HG03378 (cell line): ENCODE data around the gene PRTFDC1.
"Not testable (repeated sequence)": the region's sequence is repeated elsewhere in the genome, so short reads cannot be mapped to it uniquely, and the experiment has no call there.

Experiments used
- ATAC-seq: cut with Tn5 transposase; IDR thresholded peaks from one replicate; pipeline ENCODE4 v1.9.1; 2021; ENCODE audit warnings: mild to moderate bottlenecking, moderate library complexity; ENCODE audit not compliant: unreplicated experiment

The PRTFDC1 gene

DNA sequence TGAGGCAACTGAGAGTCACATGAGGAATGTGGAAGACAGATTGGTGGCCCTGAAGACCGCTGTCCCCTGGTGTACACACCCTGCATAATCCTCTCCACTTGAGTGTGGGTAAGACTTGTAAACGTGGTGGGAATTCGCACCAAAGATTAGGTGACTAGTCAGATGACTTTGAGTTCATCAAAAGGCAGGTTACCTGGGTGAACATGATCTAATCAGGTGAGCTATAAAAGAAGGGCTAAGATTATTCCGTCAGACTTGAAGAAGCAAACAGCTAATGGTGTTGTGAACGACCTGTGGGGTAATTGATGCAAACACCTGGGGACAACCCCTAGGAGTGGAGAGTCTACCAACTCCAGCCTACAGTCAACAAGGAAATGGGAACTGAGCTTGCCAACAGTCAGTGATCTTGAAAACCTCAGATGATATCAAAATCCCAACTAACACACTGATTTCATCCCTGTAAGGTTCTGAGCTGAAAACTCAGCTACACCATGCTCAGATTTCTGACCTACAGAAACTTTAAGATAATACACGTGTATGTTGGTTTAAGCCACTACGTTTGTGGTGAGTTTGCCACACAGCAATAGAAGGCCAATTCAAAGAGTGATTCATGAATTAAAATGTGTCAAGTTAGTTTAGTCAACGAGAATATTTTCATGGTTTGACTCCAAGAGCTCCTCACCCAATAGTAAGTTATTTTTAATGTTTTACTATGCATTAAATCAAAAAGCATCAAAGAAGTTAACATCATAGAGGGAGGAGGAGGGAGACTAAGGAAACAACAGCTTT is 16.7 kb downstream of the PRTFDC1 start:
- no peak for ATAC-seq

DNA sequence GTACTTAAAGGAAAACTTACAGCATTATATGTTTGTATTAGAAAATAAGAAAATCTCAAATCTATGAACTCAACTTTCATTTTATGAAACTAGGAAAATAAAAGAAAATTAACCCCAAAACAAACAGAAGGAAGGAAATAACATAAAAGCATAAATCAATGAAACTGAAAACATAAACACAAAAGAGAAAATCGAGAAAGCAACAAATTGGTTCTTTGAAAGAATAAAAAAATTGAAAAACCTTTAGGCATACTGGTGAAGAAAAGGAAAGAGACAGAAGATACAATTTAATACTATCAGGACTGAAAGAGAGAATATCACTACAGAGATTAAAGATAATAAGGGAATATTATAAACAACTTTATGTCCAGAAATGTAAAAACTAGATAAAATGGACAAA is 21.2 kb downstream of the PRTFDC1 start:
- ATAC-seq: no peak

DNA sequence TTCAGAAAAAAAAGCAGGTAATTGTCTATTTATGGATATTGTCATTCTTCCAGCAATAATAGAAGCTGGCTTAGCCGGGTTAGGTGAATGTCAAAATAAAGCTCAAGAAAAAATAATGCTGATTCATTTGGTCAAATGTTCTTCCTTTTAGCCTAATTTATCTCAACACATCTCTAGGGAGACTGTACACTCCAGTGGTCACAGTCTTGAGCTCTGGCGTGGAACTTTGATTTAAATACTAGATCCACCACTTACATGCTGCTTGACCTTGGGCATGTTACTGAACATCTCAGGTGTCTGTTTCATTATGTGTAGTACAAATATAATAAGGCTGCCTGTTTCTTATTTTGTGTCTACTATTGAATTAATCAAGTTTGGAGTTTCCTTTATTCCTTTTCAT is 22.0 kb downstream of the PRTFDC1 start:
- peak; percentile 82 for ATAC-seq

DNA sequence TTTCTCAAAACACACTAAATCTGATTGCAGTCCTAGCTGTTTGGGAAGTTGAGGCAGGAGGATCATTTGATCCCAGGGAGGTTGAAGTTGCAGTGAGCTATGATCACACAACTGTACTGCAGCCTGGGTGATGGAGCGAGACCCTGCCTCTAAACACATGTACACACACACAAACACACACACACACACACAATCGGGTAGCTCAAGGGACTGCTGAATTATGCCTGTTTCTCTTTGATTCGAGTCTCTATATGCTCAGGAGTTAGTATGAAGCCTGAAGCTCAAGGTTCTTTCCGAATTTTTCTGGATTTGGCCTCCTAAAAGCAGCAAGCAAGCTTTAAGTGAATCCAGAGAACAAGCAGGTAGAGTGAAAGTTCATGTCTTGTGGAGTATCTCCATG is 22.5 kb downstream of the PRTFDC1 start:
- no peak for ATAC-seq

DNA sequence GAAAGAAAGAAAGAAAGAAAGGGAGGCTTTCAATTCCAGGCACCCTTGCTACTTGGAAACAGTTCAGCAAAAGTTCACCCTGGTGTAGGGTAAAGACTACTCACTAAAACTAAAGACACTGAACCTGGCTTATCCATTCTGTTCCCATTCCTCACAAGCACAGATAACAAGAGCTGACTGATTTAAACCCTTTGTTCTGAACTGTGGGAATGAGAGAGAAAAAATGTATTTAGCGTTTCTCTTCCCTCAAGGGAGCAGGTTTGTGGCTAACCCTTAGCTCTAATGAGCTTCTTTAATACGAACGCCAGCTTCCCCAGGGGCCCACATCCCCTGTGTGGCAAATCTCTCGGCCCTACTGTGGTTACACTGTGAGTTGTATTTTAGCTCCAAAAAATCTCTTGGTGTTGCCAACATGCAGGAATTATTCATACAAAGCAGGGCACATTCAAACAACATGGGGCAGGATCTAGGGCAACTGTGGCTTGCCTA is 23.3 kb downstream of the PRTFDC1 start:
- peak; percentile 72 for ATAC-seq

DNA sequence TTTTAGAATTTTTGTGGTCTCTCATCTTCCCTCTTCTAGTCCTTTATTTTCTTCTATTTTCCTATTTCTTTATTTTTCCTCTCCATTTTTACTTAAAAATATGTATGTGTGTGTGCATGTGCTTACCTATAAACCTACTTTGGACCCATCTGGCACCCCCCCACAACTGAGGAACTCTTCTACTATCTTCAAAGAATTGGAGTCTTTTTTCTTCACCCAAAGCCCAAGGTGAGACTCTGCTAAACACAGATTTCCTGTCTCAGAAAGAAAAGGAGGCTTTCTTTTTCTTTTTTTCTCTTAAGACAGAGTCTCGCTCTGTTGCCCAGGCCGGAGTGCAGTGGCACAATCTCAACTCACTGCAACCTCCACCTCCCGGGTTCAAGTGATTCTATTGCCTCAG is 24.2 kb downstream of the PRTFDC1 start:
- ATAC-seq: no peak

DNA sequence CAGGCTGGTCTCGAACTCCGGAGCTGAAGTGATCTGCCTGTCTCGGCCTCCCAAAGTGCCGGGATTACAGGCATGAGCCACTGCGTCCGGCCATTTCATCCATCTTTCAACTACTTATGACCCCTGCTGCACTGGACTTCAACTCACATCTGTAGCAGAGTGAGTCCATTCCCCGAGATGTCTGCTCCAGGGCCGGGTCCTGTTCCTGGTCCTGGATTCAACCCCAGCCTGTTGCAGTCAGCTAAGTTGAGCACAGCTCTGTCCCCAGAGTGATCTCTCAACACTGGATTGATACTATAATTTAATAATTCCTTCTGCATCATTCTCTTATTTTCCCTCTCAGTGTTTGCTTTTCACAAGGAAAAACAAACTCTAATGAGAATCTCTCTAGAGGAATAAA is 25.8 kb downstream of the PRTFDC1 start:
- ATAC-seq: no peak

DNA sequence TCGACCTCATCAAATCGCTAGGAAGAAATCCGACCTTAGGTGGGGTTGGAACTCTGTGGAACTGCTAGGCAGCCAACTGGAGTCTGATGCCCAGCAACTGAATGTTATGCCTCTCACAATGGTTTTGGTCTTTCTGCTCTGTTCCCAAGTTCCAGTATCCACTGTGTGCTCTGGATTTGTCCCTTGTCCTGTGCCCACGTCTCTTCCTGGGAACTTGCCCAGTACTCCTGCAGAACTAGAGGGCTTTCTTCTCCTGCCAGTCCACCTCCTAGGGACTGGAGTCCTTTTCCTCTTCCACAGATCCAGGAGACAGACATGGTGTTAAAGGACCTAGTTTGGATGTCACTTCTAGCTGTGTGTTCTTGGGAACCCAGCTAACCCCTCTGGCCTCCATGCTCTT is 26.6 kb downstream of the PRTFDC1 start:
- ATAC-seq: no peak

DNA sequence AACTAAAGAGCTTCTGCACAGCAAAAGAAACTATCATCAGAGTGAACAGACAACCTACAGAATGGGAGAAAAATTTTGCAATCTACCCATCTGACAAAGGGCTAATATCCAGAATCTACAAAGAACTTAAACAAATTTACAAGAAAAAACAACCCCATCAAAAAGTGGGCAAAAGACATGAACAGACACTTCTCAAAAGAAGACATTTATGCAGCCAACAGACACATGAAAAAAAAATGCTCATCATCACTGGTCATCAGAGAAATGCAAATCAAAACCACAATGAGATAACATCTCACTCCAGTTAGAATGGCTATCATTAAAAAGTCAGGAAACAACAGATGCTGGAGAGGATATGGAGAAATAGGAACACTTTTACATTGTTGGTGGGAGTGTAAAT is 27.9 kb downstream of the PRTFDC1 start:
- not testable (repeated sequence) for ATAC-seq

DNA sequence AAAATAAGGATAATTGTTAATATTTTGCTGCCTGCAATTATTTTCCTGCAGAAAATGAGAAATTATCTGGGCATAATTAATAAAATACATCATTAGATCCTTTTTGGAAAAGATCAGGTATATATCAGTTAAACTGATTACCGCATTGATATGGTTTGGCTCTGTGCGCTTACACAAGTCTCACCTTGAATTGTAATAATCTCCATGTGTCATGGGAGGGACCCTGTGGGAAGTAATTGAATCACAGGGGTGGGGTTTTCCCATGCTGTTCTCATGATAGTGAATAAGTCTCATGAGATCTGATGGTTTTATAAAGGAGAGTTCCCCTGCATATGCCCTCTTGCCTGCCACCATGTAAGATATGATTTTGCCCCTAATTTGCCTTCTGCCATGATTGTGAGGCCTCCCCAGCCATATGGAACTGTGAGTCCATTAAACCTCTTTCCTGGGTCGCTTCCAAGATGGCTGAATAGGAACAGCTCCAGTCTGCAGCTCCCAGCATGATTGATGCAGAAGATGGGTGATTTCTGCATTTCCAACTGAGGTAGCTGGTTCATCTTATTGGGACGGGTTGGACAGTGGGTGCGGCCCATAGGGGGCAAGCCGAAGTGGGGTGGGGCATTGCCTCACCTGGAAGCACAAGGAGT is 30.1 kb downstream of the PRTFDC1 start:
- not testable (repeated sequence) for ATAC-seq

DNA sequence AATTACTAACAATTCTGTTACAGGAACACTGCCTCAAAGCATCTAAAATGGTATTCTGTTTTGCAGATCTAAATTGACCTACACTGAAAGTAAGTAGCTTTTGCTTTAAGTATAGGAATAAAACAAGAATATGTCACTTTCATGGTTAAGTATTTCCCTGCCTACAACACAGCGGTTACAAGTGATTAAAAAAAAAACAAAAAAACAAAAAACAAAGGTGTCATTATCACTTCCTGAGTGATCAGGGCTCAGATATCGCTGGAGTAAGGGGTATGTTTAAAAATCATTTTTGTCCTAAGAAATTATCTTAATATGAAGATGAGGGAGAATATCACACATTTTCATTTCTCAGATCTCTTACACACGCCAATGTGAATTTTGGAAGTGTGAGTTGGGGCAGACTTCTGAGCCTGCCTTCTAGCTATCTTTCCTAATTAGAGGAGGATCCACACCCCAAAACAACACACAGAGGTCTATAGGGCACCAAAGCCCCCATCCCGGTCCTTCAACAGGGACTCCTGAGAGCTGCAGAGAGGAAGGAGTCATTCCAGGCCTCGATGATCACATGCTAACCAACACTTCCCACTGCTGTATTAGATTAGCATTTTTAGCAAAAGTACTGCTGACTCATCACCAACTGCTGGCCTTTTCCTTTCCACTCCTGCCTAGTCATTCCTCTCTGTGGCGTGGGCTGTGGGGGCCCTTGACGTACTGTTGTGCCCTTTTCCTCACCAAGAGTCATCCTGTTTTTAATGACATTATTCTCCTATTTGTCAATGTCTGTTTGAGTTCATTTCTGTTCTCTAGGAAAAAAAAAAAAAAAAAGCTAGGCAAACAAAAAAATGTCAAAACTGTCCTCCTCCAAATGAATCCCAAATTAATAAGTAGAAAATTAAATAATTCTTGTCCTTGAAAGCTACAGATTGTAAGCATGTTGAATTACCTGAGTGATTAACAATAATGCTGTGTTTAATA is 31.2 kb downstream of the PRTFDC1 start:
- peak; percentile 99 for ATAC-seq

DNA sequence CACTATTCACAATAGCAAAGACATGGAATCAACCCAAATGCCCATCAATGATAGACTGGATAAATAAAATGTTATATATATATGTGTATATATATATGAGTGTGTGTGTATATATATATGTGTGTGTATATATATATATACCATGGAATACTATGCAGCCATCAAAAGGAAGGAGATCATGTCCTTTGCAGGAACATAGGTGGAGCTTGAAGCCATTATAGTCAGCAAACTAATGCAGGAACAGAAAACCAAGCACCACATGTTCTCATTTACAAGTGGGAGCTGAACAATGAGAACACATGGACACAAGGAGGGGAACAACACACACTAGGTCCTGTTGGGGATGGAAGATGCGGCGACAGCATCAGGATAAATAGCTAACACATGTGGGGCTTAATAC is 32.2 kb downstream of the PRTFDC1 start:
- ATAC-seq: not testable (repeated sequence)

DNA sequence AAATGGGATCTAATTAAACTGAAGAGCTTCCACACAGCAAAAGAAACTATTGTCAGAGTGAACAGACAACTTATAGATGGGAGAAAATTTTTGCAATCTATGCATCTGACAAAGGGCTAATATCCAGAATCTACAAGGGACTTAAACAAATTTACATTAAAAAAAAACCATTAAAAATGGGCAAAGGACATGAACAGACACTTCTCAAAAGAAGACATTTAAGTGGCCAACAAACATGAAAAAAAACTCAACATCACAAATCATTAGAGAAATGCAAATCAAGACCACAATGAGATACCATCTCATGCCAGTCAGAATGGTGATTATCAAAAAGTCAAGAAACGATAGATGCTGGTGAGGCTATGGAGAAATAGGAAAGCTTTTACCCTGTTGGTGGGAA is 32.8 kb downstream of the PRTFDC1 start:
- not testable (repeated sequence) for ATAC-seq

DNA sequence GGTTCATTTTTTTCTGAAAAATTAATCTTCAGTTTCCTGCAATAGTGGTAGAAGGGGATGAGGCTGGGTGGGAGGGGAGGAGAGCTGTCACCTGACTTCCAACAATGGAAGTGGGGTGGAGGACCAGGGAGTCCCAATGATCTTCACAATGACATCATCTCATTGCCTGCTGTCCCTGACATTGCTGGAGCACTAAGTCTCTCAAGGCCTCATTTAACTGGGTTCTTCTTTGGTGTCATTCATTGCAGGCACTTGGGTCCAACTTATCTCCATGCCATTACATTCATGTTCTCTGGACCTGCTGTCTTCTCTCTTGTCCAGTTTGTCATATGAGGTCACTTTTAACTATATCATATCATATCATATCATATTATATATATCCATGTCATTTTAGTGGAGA is 34.4 kb downstream of the PRTFDC1 start:
- no peak for ATAC-seq

DNA sequence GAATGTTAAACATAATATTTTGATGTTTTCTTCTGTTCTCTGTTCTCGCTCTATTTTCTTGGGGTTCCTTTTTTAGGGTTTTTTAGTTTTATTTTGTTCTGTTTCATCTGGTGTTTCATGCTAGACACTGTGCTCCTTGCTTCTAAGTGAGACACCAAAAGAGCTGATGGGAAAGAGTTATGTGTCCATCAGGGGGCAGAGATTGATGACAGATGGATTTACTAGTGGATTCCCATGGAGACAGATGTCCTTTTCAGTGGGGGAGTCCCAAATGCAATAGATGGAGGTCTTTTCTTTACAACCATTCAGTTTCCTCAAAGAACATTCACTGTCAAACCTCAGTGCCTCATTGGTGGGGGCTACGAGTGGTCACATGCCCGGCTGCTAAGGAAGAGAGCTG is 34.9 kb downstream of the PRTFDC1 start:
- no peak for ATAC-seq

DNA sequence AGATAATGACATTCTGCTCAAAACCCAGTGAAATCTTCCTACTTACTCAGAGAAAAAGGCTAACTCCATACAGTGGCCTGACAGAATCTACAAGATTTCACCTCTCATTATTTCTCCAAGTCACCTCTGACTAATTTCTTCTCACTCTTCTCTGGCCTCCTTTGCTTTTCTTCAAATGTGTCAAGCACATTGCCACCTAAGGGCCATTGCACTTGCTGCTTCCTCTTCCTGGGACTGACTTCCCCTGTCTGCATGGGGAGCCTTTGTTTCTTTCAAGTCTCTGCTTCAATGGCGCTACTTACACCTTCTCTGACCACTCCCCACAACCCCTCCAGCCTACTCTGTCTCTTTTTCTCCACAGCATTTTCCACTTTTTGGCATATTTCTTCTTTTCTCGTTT is 36.0 kb downstream of the PRTFDC1 start:
- ATAC-seq: no peak

DNA sequence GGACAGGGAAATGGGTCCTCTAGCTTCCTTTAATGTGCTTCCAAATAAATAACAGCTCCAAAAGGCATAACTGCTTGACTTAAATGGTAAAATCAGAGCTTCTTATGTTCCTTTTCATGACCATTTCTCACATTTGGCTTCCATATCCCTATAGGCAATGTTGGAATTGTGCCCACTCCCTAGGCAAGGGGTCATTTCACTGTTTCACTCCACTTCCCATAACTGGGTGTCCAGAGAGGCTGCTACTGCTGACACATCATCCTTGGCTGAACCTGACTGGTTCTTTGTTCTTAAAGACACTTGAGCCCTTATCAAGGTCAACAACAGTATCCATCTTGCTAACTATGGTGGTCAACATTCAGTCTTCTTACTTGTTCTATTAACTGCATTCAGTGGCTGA is 37.1 kb downstream of the PRTFDC1 start:
- ATAC-seq: no peak

DNA sequence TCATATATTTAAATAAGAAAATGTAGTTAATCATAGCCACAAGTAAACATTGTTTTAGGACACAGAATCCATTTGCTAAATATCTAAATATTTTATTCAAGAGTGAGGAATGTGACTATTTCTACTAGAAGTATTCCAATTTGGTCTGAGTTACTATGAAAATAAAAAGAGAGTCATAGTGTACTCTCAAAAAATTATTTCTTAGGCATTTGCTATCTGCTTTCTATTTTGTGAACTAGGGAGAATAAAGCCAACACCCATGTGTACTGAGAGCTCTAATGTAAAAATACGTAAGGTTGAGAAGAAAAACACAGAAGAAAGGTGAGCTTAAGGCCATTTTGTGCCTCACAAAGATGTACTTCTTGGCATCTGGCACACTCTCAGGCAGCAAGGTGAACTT is 38.3 kb downstream of the PRTFDC1 start:
- no peak for ATAC-seq

DNA sequence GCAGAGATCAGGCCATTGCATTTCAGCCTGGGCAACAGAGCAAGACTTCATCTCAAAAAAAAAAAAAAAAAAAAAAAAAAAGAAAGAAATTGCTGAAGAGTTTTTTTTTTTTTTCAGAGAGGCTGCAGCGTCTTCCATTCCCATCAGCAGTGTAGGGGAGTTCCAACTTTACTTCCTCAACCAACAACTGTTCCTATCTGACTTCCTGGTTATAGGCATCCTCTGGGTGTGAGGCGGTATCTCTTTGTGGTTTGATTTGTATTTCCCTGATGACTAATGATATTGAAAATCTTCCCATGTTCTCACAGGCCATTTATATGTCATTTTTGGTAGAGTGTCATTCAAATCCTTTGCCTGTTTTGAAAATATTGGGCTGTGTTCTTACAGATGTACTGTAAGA is 40.2 kb downstream of the PRTFDC1 start:
- ATAC-seq: no peak

DNA sequence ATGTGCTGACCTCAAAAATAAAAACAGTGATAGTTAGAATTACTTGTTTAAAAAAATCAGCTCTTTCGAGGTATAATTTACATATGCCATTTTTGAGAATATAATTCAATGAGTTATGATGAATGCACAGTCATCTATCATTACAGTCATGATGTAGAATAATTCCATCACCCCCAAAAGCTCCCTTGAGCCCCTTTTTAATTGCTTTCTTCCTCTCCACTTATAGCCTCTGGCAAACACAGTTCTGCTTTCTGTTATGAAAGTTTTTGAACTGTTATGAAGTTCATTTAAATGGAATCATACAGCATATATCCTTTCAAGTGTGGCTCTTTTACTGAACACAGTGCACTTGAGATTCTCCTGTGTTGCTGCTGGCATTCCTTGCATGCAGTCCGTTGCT is 41.4 kb downstream of the PRTFDC1 start:
- ATAC-seq: no peak

DNA sequence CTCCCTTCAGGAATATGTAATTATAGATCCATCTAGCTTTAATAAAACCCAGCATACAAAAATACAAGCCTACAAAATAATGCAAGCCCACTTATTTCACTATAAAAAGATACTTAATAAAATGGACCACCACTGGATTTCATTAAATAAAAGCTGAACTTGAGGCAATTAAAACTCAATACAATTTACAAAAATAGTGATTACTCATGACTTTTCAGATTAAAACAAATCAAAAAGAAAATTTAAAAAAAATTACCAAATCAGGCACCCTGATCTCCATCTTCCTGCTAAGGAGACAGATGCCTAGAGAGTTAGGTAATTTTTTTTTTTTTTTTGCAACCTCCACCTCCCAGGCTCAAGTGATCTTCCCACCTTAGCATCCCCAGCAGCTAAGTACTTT is 41.8 kb downstream of the PRTFDC1 start:
- no peak for ATAC-seq
